ENCODE data around the gene TMX4. TPM values are rescaled to one million over a fixed set of nuclear protein-coding genes. Genes with fewer than 3 reads are reported as not detected.
"Not testable (repeated sequence)": the region's sequence is repeated elsewhere in the genome, so short reads cannot be mapped to it uniquely, and the experiment has no call there.

TMX4 gene
- total RNA-seq, 2 donors from 2014 or later: 20.9 to 27.2 TPM

- Mint-ChIP-seq H3K4me3 (no peak overlapping the region), H3K4me1 (no peaks in the 10 kb centered on the region), H3K9me3 (no peaks in the 10 kb centered on the region), H3K36me3 (ENCODE audit: low read depth) (no peaks in the 10 kb centered on the region), H3K27me3 (no peaks in the 10 kb centered on the region), H3K27ac (no peak overlapping the region)
- peak; percentile 91 for ATAC-seq (replicated peaks)
Observed at GRCh38 chr20:8036771-8037170, 17.2 kb upstream of the TMX4 start.

- Mint-ChIP-seq H3K4me1 (no peaks in the 10 kb centered on the region), H3K9me3 (no peaks in the 10 kb centered on the region), H3K4me3 (no peak overlapping the region), H3K36me3 (ENCODE audit: low read depth) (no peaks in the 10 kb centered on the region), H3K27me3 (no peaks in the 10 kb centered on the region), H3K27ac (no peak overlapping the region)
- ATAC-seq (replicated peaks): no peak
Observed at GRCh38 chr20:8033151-8033841, 13.7 kb upstream of the TMX4 start.

GRCh38 chr20:8032499-8032898, 12.9 kb upstream of the TMX4 start:
- no peak overlapping the region for H3K4me3 Mint-ChIP-seq
- ATAC-seq (replicated peaks): no peak
- H3K27me3 Mint-ChIP-seq: no peaks in the 10 kb centered on the region
- H3K4me1 Mint-ChIP-seq: no peaks in the 10 kb centered on the region
- H3K9me3 Mint-ChIP-seq: no peaks in the 10 kb centered on the region
- no peaks in the 10 kb centered on the region for H3K36me3 Mint-ChIP-seq (ENCODE audit: low read depth)
- H3K27ac Mint-ChIP-seq: no peak overlapping the region

GRCh38 chr20:8031539-8031938, 12.0 kb upstream of the TMX4 start:
- H3K27ac Mint-ChIP-seq; H3K4me3 Mint-ChIP-seq; H3K36me3 Mint-ChIP-seq (ENCODE audit: low read depth); H3K4me1 Mint-ChIP-seq; H3K27me3 Mint-ChIP-seq; H3K9me3 Mint-ChIP-seq; ATAC-seq (replicated peaks): not testable (repeated sequence)

GRCh38 chr20:8021541-8022269, 2.1 kb upstream of the TMX4 start:
- Mint-ChIP-seq H3K4me1 (no peaks in the 10 kb centered on the region), H3K4me3 (no peak overlapping the region), H3K36me3 (ENCODE audit: low read depth) (peaks cover 5% of the 10 kb centered on the region), H3K27me3 (no peaks in the 10 kb centered on the region), H3K9me3 (no peaks in the 10 kb centered on the region), H3K27ac (no peak overlapping the region)
- no peak for ATAC-seq (replicated peaks)

GRCh38 chr20:8020314-8021079, 936 bp upstream of the TMX4 start:
- no peaks in the 10 kb centered on the region for H3K4me1 Mint-ChIP-seq
- H3K9me3 Mint-ChIP-seq: no peaks in the 10 kb centered on the region
- H3K27ac Mint-ChIP-seq: no peak overlapping the region
- no peak overlapping the region for H3K4me3 Mint-ChIP-seq
- H3K27me3 Mint-ChIP-seq: no peaks in the 10 kb centered on the region
- no peak for ATAC-seq (replicated peaks)
- H3K36me3 Mint-ChIP-seq (ENCODE audit: low read depth): peaks cover 5% of the 10 kb centered on the region

- Mint-ChIP-seq H3K27ac (no peak overlapping the region), H3K36me3 (ENCODE audit: low read depth) (peaks cover 5% of the 10 kb centered on the region), H3K4me3 (no peak overlapping the region), H3K4me1 (no peaks in the 10 kb centered on the region), H3K27me3 (no peaks in the 10 kb centered on the region), H3K9me3 (no peaks in the 10 kb centered on the region)
- no peak for ATAC-seq (replicated peaks)
Observed at GRCh38 chr20:8019998-8020247, 362 bp upstream of the TMX4 start.

GRCh38 chr20:8018958-8019245, 659 bp downstream of the TMX4 start:
- H3K36me3 Mint-ChIP-seq (ENCODE audit: low read depth): peaks cover 6% of the 10 kb centered on the region
- peaks cover 7% of the 10 kb centered on the region for H3K4me1 Mint-ChIP-seq
- H3K9me3 Mint-ChIP-seq: no peaks in the 10 kb centered on the region
- H3K27ac Mint-ChIP-seq: peak overlapping the region; percentile 68
- no peaks in the 10 kb centered on the region for H3K27me3 Mint-ChIP-seq
- peak; percentile 72 for ATAC-seq (replicated peaks)
- peak overlapping the region; percentile 79 for H3K4me3 Mint-ChIP-seq

GRCh38 chr20:8012724-8013123, 6.8 kb downstream of the TMX4 start:
- Mint-ChIP-seq H3K36me3 (ENCODE audit: low read depth) (peaks cover 21% of the 10 kb centered on the region), H3K4me3 (no peak overlapping the region), H3K27me3 (no peaks in the 10 kb centered on the region), H3K9me3 (no peaks in the 10 kb centered on the region), H3K27ac (no peak overlapping the region), H3K4me1 (peaks cover 12% of the 10 kb centered on the region)
- ATAC-seq (replicated peaks): no peak

- H3K36me3 Mint-ChIP-seq (ENCODE audit: low read depth): peaks cover 51% of the 10 kb centered on the region
- H3K4me1 Mint-ChIP-seq: peaks cover 3% of the 10 kb centered on the region
- no peaks in the 10 kb centered on the region for H3K9me3 Mint-ChIP-seq
- no peaks in the 10 kb centered on the region for H3K27me3 Mint-ChIP-seq
- no peak overlapping the region for H3K4me3 Mint-ChIP-seq
- H3K27ac Mint-ChIP-seq: no peak overlapping the region
- ATAC-seq (replicated peaks): no peak
Observed at GRCh38 chr20:8008733-8009132, 10.8 kb downstream of the TMX4 start.

- Mint-ChIP-seq H3K36me3 (ENCODE audit: low read depth) (peaks cover 53% of the 10 kb centered on the region), H3K4me1 (no peaks in the 10 kb centered on the region), H3K27ac (peak overlapping the region; percentile 3), H3K4me3 (no peak overlapping the region), H3K9me3 (no peaks in the 10 kb centered on the region), H3K27me3 (no peaks in the 10 kb centered on the region)
- no peak for ATAC-seq (replicated peaks)
Observed at GRCh38 chr20:8007490-8007889, 12.1 kb downstream of the TMX4 start.

- H3K4me1 Mint-ChIP-seq: no peaks in the 10 kb centered on the region
- no peak overlapping the region for H3K4me3 Mint-ChIP-seq
- no peak for ATAC-seq (replicated peaks)
- no peaks in the 10 kb centered on the region for H3K27me3 Mint-ChIP-seq
- H3K36me3 Mint-ChIP-seq (ENCODE audit: low read depth): peaks cover 60% of the 10 kb centered on the region
- H3K27ac Mint-ChIP-seq: no peak overlapping the region
- no peaks in the 10 kb centered on the region for H3K9me3 Mint-ChIP-seq
Observed at GRCh38 chr20:8005575-8006366, 13.8 kb downstream of the TMX4 start.

GRCh38 chr20:8005033-8005432, 14.5 kb downstream of the TMX4 start:
- Mint-ChIP-seq H3K36me3 (ENCODE audit: low read depth) (peaks cover 60% of the 10 kb centered on the region), H3K27me3 (no peaks in the 10 kb centered on the region), H3K4me3 (no peak overlapping the region), H3K9me3 (no peaks in the 10 kb centered on the region), H3K4me1 (no peaks in the 10 kb centered on the region), H3K27ac (no peak overlapping the region)
- no peak for ATAC-seq (replicated peaks)

GRCh38 chr20:8002056-8002455, 17.5 kb downstream of the TMX4 start:
- H3K27ac Mint-ChIP-seq: no peak overlapping the region
- H3K36me3 Mint-ChIP-seq (ENCODE audit: low read depth): peaks cover 38% of the 10 kb centered on the region

More at GRCh38 chr20:8002056-8002455, 17.5 kb downstream of the TMX4 start:
- no peak for ATAC-seq (replicated peaks)
- Mint-ChIP-seq H3K9me3 (no peaks in the 10 kb centered on the region), H3K27me3 (no peaks in the 10 kb centered on the region), H3K4me3 (no peak overlapping the region), H3K4me1 (no peaks in the 10 kb centered on the region)
